ENCODE measurements around the gene DOCK3. TPM values are rescaled to one million over a fixed set of nuclear protein-coding genes. Genes with fewer than 3 reads are reported as not detected.
"Not testable (repeated sequence)": the region's sequence is repeated elsewhere in the genome, so short reads cannot be mapped to it uniquely, and the experiment has no call there.

DOCK3 gene
- total RNA-seq, 2 donors from 2014 or later = 0.02 to 0.32 TPM

DNA sequence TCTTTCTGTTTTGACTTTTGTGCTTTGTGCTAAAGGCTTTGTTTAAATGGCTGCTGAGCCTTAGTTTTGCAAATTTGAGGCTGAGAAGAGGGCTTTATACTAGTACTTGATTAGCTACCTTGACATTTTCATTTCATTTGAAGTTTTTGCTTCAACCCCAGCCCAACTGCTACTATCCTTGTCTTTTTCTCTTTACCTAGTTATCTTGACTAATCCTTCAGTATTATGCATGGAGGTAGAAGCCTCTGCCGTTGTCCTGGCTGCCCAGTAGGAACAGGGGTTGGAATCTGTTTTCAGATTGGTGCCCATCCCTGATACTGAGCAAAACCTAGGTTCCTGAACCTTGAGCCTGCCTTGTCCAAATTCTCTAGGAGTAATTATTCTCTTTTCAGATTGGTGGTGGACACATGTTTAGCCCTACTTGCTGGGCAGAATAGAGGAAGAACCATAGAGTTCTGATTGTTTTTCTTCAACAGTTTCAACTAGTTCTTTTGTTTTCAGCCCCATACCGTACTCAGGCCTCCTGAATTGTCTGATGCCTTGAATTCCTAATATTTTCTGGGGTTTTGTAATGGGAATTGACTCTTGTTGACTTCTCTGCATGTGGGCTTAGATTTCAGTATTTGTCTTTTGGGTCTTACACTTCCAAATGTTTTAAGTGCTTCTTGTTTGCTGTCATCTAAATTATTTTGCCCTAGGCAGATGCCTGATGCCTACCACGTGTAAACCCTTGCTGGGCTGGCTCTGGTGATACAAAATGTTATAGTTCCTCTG lies 143.2 kb downstream of the DOCK3 start:
- Histone ChIP-seq H3K9me3 (no peaks in the 10 kb centered on the region), H3K27ac (no peak overlapping the region), H3K9ac (ENCODE audit: low read depth in 2 of 2, low read length in 2 of 2) (no peak overlapping the region), H3K4me3 (no peak overlapping the region), H3K4me1 (no peaks in the 10 kb centered on the region), H3K27me3 (no peaks in the 10 kb centered on the region), H3K36me3 (no peaks in the 10 kb centered on the region)
- no peak for DNase-seq
- TF ChIP-seq, protein P1, sequence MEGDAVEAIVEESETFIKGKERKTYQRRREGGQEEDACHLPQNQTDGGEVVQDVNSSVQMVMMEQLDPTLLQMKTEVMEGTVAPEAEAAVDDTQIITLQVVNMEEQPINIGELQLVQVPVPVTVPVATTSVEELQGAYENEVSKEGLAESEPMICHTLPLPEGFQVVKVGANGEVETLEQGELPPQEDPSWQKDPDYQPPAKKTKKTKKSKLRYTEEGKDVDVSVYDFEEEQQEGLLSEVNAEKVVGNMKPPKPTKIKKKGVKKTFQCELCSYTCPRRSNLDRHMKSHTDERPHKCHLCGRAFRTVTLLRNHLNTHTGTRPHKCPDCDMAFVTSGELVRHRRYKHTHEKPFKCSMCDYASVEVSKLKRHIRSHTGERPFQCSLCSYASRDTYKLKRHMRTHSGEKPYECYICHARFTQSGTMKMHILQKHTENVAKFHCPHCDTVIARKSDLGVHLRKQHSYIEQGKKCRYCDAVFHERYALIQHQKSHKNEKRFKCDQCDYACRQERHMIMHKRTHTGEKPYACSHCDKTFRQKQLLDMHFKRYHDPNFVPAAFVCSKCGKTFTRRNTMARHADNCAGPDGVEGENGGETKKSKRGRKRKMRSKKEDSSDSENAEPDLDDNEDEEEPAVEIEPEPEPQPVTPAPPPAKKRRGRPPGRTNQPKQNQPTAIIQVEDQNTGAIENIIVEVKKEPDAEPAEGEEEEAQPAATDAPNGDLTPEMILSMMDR (IDR thresholded peaks at IDR 0.05) = no peak
- intact Hi-C loops (cut with DNase I) = no loop called here

DNA sequence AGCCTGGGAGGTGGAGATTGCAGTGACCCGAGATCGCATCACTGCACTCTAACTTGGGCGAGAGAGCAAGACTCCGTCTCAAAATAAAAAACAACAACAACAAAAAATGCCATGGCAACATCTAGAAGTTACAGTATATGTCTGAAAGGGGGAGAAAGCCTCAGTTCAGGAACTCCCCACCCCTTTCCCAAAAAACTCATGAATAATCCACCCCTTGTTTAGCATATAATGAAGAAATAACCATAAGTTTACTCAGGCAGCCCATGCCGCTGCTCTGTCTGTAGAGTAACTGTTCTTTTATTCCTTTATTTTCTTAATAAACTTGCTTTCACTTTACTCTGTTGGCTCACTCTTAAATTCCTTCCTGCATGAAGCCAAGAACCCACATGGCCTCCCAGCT lies 145.2 kb downstream of the DOCK3 start:
- Histone ChIP-seq H3K27me3 (no peaks in the 10 kb centered on the region), H3K9ac (ENCODE audit: low read depth in 2 of 2, low read length in 2 of 2) (no peak overlapping the region), H3K36me3 (no peaks in the 10 kb centered on the region), H3K9me3 (no peaks in the 10 kb centered on the region), H3K4me3 (no peak overlapping the region), H3K27ac (no peak overlapping the region), H3K4me1 (no peaks in the 10 kb centered on the region)
- no peak for DNase-seq
- intact Hi-C loops (cut with DNase I) = no loop called here
- TF ChIP-seq, protein P1 (IDR thresholded peaks at IDR 0.05) = no peak

DNA sequence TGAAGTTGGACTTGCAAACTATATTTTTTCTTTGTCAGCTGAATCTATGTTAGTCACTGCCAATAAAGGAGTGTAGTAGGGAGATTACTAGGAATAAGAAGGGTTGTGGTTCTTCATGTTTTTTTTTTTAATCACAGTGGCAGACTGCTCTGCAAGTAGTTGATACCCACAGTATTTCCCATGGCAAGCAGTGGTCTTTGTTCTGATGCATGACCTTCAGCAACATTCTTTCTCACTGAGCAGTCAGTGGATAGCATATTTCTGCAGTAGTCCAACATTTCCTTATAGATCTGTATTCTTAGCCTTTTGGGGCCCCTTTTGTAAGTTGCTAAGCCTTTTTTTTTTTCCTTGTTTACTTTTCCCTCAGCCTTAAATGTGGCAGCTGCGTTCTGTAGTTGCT lies 151.1 kb downstream of the DOCK3 start:
- intact Hi-C loops (cut with DNase I) = no loop called here
- TF ChIP-seq, protein P1 (IDR thresholded peaks at IDR 0.05) = no peak
- no peak for DNase-seq

DNA sequence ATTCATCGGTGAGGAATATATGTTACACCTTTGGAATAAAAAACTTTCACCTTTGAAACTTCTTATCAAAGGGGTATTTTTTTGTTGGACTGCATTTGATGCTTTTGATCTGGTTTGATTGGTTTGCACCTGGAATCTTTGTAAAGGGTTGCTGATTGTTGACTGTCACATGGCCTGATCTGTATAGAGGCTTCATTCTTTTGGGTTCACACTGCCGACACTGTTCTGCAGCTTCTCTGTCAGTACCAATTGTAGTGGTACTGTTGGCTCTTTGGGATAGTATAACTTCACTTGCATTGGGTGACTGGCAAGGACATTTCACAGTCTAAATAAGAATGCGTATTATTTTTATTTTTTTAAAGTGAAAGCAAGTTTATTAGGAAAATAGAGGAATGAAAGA lies 155.7 kb downstream of the DOCK3 start:
- H3K4me1 ChIP-seq = no peaks in the 10 kb centered on the region
- H3K9ac ChIP-seq (ENCODE audit: low read depth in 2 of 2, low read length in 2 of 2) = no peak overlapping the region
- H3K9me3 ChIP-seq = no peaks in the 10 kb centered on the region
- H3K4me3 ChIP-seq = no peak overlapping the region
- no peaks in the 10 kb centered on the region for H3K36me3 ChIP-seq
- DNase-seq = no peak
- intact Hi-C loops (cut with DNase I) = no loop called here
- H3K27me3 ChIP-seq = no peaks in the 10 kb centered on the region
- no peak overlapping the region for H3K27ac ChIP-seq
- TF ChIP-seq, protein P1 (IDR thresholded peaks at IDR 0.05) = no peak

More for the DNA sequence above, 151.1 kb downstream of the DOCK3 start:
- Histone ChIP-seq H3K4me3 (no peak overlapping the region), H3K27me3 (no peaks in the 10 kb centered on the region), H3K36me3 (no peaks in the 10 kb centered on the region), H3K9ac (ENCODE audit: low read depth in 2 of 2, low read length in 2 of 2) (no peak overlapping the region), H3K9me3 (no peaks in the 10 kb centered on the region), H3K27ac (no peak overlapping the region), H3K4me1 (no peaks in the 10 kb centered on the region)

DNA sequence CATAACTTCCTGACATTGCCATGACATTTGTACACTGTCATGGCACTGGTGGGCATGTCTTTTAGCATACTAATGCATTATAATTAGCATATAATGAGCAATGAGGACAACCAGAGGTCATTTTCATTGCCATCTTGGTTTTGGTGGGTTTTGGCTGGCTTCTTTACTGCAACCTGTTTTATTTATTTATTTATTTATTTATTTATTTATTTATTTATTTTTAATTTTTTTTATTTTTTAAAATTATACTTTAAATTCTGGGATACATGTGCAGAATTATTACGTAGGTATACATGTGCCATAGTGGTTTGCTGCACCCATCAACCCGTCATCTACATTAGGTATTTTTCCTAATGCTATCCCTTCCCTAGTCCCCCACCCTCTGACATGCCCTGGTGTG lies 156.3 kb downstream of the DOCK3 start:
- H3K4me3 ChIP-seq; H3K9ac ChIP-seq (ENCODE audit: low read depth in 2 of 2, low read length in 2 of 2); H3K36me3 ChIP-seq; H3K27me3 ChIP-seq; H3K27ac ChIP-seq; intact Hi-C loops (cut with DNase I); H3K4me1 ChIP-seq; H3K9me3 ChIP-seq; DNase-seq: not testable (repeated sequence)

DNA sequence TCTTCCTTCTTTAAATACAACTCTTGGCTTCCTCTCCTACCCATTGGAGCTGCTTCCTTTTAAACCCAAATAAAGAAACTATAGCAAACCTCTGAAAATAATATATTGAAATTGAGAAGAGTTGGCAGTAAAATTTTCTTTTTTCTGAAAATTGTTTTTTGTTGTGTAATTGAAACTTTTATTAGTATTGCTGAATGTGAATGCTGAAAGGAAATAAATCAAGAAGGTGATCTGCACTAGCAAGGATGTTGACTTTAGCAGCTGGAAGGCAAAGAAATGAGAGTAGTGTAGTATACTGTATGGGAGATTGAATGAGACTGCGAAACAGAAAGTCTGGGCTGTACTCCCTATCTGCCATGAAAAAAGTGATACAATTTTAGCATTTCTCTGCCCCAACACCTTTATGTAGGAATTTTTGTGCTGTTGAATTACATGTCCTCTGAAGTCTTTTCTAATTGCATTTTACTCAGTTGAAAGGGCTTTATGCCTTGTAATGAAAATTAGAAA lies 166.3 kb downstream of the DOCK3 start:
- Histone ChIP-seq H3K9me3 (no peaks in the 10 kb centered on the region), H3K27ac (no peak overlapping the region)

More for the DNA sequence above, 166.3 kb downstream of the DOCK3 start:
- TF ChIP-seq, protein P1 (IDR thresholded peaks at IDR 0.05) = no peak
- intact Hi-C loops (cut with DNase I) = no loop called here
- H3K9ac ChIP-seq (ENCODE audit: low read depth in 2 of 2, low read length in 2 of 2) = no peak overlapping the region
- no peaks in the 10 kb centered on the region for H3K36me3 ChIP-seq
- H3K4me1 ChIP-seq = no peaks in the 10 kb centered on the region
- no peak for DNase-seq
- H3K4me3 ChIP-seq = no peak overlapping the region
- H3K27me3 ChIP-seq = no peaks in the 10 kb centered on the region
